Mammary epithelial cell (primary cell): Measurements from ENCODE around the gene ATP6V1E1.

ENCODE experiments used
- CTCF ChIP-seq, 2 donors: IDR thresholded peaks in 1 of 2; conservative IDR thresholded peaks in 1 of 2; 2 replicates each; pipeline ENCODE4 v1.5.1; 2011 to 2012; ENCODE audit warnings: inconsistent platforms in 2 of 2, low read length in 2 of 2, mild to moderate bottlenecking in 2 of 2, control low read depth in 1 of 2, low read depth in 1 of 2; ENCODE audit not compliant: insufficient read depth in 1 of 2; ENCODE audit errors: extremely low read depth in 1 of 2
- EZH2 ChIP-seq: IDR thresholded peaks from 2 replicates; pipeline ENCODE4 v1.6.1; 2012; ENCODE audit warnings: low read length, inconsistent platforms, borderline replicate concordance

- no peak for TF ChIP-seq CTCF (conservative IDR thresholded peaks at IDR 0.05 in 1 of 2, IDR thresholded peaks at IDR 0.05 in 1 of 2; ENCODE audit: extremely low read depth in 1 of 2, insufficient read depth in 1 of 2, low read depth in 1 of 2, low read length in 2 of 2)
- no peak for TF ChIP-seq EZH2
Observed at GRCh38 chr22:17637490-17638181, 9.1 kb upstream of the ATP6V1E1 start.
